B cell (primary cell): Measurements from ENCODE around the gene CCBE1.

Experiments
- CTCF ChIP-seq: fragments of 200-600 bp; IDR thresholded peaks from one replicate; pipeline ENCODE4 v1.8.0; 2022; ENCODE audit warnings: antibody characterized with exemption, mild to moderate bottlenecking
- EZH2 ChIP-seq: IDR thresholded peaks from 2 replicates; pipeline ENCODE4 v1.6.1; 2012; ENCODE audit warnings: borderline replicate concordance, low read depth, mild to moderate bottlenecking, moderate library complexity, low read length; ENCODE audit not compliant: insufficient read depth, poor library complexity, severe bottlenecking

- TF ChIP-seq EZH2 (no peak), CTCF (no peak)
Observed at GRCh38 chr18:59414111-59414653, 283.0 kb downstream of the CCBE1 start.
